DND-41 (cell line): ENCODE data around the gene DIP2B.

Source experiments
- ATAC-seq: fragments of 200-7000 bp; cut with Tn5 transposase; 3 replicates; pipeline ENCODE4 v1.9.1; 2021; ENCODE audit warnings: low read depth; ENCODE audit not compliant: insufficient read depth
- DNase-seq: peaks from one replicate; pipeline ENCODE4 v3.0.0-alpha.2; 2020
- H2AFZ ChIP-seq: 2 replicates; pipeline ENCODE4 v1.6.0; 2012; ENCODE audit warnings: low read depth, low read length
- H3K27ac ChIP-seq: 2 replicates; pipeline ENCODE4 v1.5.1; 2012; ENCODE audit warnings: low read length, inconsistent platforms
- H3K27me3 ChIP-seq: fragments of 200-600 bp; sonication (generic); 2 replicates; pipeline ENCODE4 v1.6.0; 2012; ENCODE audit warnings: low read length, mild to moderate bottlenecking, inconsistent platforms; ENCODE audit not compliant: insufficient read depth, poor library complexity
- H3K36me3 ChIP-seq: 2 replicates; pipeline ENCODE4 v1.5.1; 2012; ENCODE audit warnings: low read length, inconsistent platforms; ENCODE audit not compliant: insufficient read depth
- H3K4me1 ChIP-seq: 2 replicates; pipeline ENCODE4 v1.5.1; 2012; ENCODE audit warnings: mild to moderate bottlenecking, low read length; ENCODE audit not compliant: insufficient read depth
- H3K4me2 ChIP-seq: 2 replicates; pipeline ENCODE4 v1.6.0; 2012; ENCODE audit warnings: mild to moderate bottlenecking, moderate library complexity, low read length, inconsistent platforms; ENCODE audit not compliant: insufficient read depth
- H3K4me3 ChIP-seq, 2 experiments: fragments of 200-600 bp in 1 of 2; shearing (Covaris generic) in 1 of 2; 2 replicates each; pipeline ENCODE4 v1.5.1; 2012 to 2016; ENCODE audit warnings: inconsistent platforms in 2 of 2, low read length in 2 of 2, mild to moderate bottlenecking in 2 of 2, low read depth in 1 of 2, moderate library complexity in 1 of 2
- H3K79me2 ChIP-seq: 2 replicates; pipeline ENCODE4 v1.6.0; 2012; ENCODE audit warnings: low read length, inconsistent platforms; ENCODE audit not compliant: insufficient read depth
- H3K9ac ChIP-seq: 2 replicates; pipeline ENCODE4 v1.6.0; 2012; ENCODE audit warnings: low read depth, mild to moderate bottlenecking, inconsistent platforms, low read length, moderate library complexity
- H3K9me3 ChIP-seq: 2 replicates; pipeline ENCODE4 v1.5.1; 2012; ENCODE audit warnings: low read length, moderate library complexity, mild to moderate bottlenecking, inconsistent platforms; ENCODE audit not compliant: insufficient read depth, severe bottlenecking
- H4K20me1 ChIP-seq: 2 replicates; pipeline ENCODE4 v1.6.0; 2012; ENCODE audit warnings: low read length; ENCODE audit not compliant: insufficient read depth
- CTCF ChIP-seq: IDR thresholded peaks from 2 replicates; pipeline ENCODE4 v1.5.1; 2012; ENCODE audit warnings: borderline replicate concordance, low read length, moderate library complexity, mild to moderate bottlenecking; ENCODE audit not compliant: poor library complexity, severe bottlenecking; ENCODE audit errors: extremely low read depth
- EZH2 ChIP-seq: IDR thresholded peaks from 3 replicates; pipeline ENCODE4 v1.6.1; 2012; ENCODE audit warnings: borderline replicate concordance, low read depth, mild to moderate bottlenecking, moderate library complexity, low read length, inconsistent platforms; ENCODE audit not compliant: severe bottlenecking

DIP2B gene

GRCh38 chr12:50650285-50650684 lies 145.5 kb downstream of the DIP2B start:
- Histone ChIP-seq H3K27me3 (no peaks in the 10 kb centered on the region), H3K27ac (no peak overlapping the region), H3K36me3 (no peaks in the 10 kb centered on the region), H3K4me3 (no peak overlapping the region), H3K4me2 (no peak overlapping the region), H3K79me2 (0 out of 2 replicates have a peak, but pooled peaks cover 2% of the 10 kb centered on the region), H3K9ac (no peak overlapping the region), H3K4me1 (no peaks in the 10 kb centered on the region), H2AFZ (no peak overlapping the region), H4K20me1 (no peaks in the 10 kb centered on the region; the same call in 1 of the 2 replicates), H3K9me3 (no peaks in the 10 kb centered on the region)
- ATAC-seq (no peak), DNase-seq (no peak)
- TF ChIP-seq CTCF (no peak), EZH2 (no peak)

DNA sequence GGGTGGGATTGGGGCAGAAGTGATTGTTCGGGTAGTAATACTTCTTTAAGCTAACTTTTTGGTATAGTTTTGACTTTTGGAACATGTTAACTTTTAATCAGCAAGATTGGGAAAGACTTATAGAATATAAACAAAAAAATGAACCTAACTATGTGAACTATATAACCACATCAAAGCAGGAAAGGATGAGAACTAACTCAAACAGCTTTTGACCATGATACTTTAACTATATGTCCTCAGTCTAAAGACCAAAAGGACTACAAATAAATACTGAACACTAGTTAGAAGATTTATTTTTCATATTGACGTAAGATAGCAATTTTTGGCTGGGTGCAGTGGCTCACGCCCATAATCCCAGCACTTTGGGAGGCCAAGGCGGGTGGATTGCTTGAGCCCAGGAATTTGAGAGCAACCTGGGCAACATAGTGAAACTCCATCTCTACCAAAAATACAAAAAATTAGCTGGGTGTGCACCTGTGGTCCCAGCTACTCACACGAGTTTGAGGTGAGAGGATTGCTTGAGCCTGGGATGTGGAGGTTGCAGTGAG lies 150.7 kb downstream of the DIP2B start:
- H3K9me3 ChIP-seq, result no peaks in the 10 kb centered on the region
- no peaks in the 10 kb centered on the region for H4K20me1 ChIP-seq
- H3K9ac ChIP-seq, result no peak overlapping the region
- peaks cover 5% of the 10 kb centered on the region; the same call in 1 of the 2 replicates for H3K36me3 ChIP-seq
- H3K27ac ChIP-seq, result no peak overlapping the region
- ATAC-seq (no peak), DNase-seq (no peak)
- H3K27me3 ChIP-seq, result no peaks in the 10 kb centered on the region
- TF ChIP-seq CTCF, result no peak
- TF ChIP-seq EZH2, result no peak
- no peak overlapping the region for H3K4me3 ChIP-seq
- no peak overlapping the region for H3K4me2 ChIP-seq
- peaks cover 15% of the 10 kb centered on the region for H3K4me1 ChIP-seq
- H3K79me2 ChIP-seq, result peaks cover 2% of the 10 kb centered on the region; the same call in 1 of the 2 replicates
- no peak overlapping the region for H2AFZ ChIP-seq

DNA sequence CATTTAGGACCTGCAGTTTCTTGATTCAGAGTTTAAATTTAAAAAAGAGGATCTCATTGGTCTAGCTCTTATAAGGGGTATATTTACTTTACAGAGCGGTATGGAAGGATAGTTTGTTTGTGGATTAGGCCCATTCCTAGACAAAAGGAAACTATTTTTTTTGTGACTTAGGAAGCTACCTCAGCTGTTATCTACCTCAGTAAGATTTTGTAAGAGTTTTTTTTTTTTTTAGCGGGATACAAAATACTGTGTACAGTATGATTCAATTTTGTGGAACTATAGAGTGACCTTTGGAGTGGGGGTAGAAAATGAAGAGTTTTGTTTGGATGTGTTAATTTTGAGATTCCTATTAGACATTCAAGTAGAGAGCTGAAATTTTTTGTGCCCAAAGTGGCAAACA lies 154.5 kb downstream of the DIP2B start:
- H3K4me2 ChIP-seq, result no peak overlapping the region
- no peaks in the 10 kb centered on the region for H3K9me3 ChIP-seq
- TF ChIP-seq CTCF (no peak), EZH2 (no peak)
- no peaks in the 10 kb centered on the region for H3K27me3 ChIP-seq
- ATAC-seq, result no peak
- no peak overlapping the region for H3K4me3 ChIP-seq
- H2AFZ ChIP-seq, result no peak overlapping the region
- H3K4me1 ChIP-seq, result peaks cover 15% of the 10 kb centered on the region
- H3K27ac ChIP-seq, result no peak overlapping the region; the same call in 1 of the 2 replicates
- no peak for DNase-seq
- peaks cover 1% of the 10 kb centered on the region; the same call in 1 of the 2 replicates for H3K79me2 ChIP-seq
- no peak overlapping the region for H3K9ac ChIP-seq
- no peaks in the 10 kb centered on the region for H4K20me1 ChIP-seq
- H3K36me3 ChIP-seq, result peaks cover 15% of the 10 kb centered on the region
